Stimulated activated CD4-positive, alpha-beta T cell treated with anti-CD3 and anti-CD28 coated beads, Interleukin-15, amount 100 ng/mL, for 24 hours (primary cell): ENCODE results near the gene RIMBP3B.
"Not testable (repeated sequence)": the region's sequence is repeated elsewhere in the genome, so short reads cannot be mapped to it uniquely, and the experiment has no call there.

ENCODE experiments used
- DNase-seq: peaks from one replicate; pipeline ENCODE4 v3.0.0-alpha.2; 2020

The RIMBP3B gene

DNA sequence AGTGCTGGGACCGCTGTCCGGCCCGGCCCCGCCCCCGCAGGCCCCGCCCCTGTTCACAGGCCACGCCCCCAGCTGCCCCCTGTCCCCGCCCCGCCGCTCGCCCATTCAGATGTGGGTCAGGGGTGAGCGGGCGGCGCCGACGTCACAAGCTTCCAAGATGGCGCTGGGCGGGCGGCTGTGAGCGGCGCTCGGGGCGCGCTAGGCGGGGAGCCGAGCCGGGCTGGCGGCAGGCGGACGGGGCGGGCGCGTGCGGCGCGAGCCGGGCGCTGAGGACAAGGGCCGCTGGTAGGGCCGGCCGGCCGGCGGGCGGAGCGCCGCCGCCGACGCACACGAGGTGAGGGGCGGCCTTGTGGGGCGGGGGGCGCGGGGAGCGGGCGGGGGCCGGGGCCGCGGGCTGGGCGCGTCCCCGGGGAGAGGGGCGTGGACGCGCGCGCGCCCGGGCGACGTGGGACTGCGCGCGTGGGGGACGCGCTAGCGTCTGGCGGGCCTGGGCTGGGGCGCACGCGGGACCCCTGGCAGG is 33.7 kb downstream of the RIMBP3B start, which contains the start of gene HIC2:
Gene HIC2 (plus strand): TSS at position 145 of the 520 bp plus-strand sequence. CDS start 25,461 bp downstream, outside the sequence.
- not testable (repeated sequence) for DNase-seq

DNA sequence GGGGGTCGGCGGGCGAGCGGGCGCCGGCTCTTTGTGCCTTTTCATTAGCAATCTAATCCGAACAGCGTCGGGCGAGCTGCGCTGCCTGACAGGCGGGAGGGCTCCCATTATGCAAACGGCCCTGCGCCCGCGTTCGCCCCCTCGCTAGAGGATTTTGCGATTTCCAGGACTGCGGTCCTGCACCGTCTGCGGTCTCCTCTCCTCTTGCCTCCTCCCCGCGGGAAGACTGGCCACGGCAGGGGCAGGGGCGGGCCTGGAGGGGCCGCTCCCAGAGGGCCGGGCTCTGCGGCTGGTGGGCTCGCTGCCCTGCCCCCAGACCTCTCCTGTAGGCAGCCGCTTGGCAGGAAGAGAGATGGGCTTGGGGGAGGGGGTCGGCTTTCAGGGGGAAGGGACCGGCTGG is 34.3 kb downstream of the RIMBP3B start:
- DNase-seq, result peak; percentile 49

DNA sequence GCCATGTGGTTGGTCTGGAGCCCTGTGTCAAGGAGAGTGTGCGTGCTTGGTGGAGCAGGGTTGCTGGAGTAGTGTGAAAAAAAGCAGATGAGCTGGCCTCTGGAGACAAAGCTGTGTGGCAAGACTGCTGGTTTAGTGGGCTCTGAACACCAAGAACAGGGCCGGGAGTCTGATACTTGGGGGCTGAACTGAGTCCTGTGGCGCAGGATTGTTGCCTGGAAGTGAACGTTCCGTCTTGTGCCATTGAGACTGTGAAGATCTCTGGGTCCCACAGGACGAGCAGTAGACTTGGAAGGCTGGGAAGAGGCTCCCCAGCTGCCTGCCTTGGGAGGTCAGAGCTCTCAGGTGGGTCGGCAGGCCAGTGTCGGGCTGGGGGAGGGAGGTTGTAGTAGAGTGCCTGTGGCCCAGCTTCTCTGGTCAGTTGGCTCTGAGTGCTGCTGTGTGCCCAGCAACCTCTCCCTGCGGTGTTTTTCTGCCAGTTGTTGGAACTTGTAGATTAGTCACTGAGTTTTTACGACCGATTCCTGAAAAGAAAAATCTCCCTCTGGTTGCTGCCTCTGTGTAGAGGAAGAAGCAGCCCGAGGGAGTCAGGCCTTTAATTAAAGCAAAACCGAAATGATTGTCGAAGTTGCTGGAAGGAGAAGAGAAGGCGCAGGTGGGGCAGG is 35.6 kb downstream of the RIMBP3B start:
- not testable (repeated sequence) for DNase-seq

DNA sequence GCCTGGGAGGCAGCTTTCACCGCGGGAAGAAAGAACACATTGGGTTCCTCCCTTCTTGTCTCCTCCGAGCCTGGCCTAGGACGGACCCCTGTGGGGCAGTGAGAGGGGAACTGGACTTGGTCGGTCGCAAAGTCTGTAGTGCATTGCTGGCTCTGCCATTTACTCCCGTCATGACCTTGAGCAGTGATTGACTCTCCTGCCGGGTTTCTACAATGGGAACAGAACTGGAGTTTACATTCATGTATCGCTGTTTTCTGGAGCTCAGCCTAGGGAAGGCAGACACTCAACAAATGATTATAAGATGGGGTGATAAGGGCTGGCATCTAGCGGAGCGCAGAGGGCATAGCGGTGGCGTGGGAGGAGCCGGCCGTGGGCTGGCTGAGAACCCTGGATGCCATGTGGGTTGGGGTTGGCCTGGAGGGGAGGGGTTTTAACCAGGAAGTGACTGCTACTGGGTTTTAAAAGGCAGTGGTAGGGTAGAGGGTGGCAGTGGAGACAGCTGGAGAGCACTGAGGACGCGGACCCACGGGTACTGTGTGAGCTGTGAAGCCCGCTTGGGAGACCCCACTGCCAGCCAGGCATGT is 36.7 kb downstream of the RIMBP3B start:
- DNase-seq, result not testable (repeated sequence)

DNA sequence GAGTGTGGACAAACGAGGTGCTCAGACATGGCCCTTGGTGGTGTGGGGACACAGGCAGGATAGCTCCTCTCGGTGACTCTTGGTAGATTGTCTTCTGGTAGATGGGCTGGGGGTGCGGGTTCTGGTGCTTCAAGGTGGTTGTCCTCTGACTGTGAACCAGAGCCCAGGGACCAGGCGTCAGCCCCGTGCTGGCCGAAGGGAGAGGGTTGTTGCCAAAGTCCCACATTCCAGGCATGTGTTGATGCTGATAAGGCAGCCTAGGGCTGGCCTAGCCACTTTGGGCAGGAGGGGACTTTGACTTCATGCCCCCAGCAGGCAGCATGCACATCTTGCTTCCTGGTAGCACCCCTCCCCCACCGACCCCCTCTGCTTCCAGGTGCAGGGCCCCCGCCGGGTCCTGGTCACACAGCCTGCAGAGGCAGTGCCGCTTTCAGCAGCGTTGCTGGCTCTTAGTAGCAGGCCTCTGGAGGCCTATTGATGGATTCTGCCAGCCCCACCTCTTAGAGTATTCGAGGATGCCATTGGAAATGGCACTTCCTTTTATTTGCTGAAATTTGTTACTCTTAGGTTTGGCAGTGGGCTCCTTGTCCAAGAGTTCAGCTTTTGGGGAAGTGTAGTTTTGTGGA is 40.6 kb downstream of the RIMBP3B start:
- not testable (repeated sequence) for DNase-seq

DNA sequence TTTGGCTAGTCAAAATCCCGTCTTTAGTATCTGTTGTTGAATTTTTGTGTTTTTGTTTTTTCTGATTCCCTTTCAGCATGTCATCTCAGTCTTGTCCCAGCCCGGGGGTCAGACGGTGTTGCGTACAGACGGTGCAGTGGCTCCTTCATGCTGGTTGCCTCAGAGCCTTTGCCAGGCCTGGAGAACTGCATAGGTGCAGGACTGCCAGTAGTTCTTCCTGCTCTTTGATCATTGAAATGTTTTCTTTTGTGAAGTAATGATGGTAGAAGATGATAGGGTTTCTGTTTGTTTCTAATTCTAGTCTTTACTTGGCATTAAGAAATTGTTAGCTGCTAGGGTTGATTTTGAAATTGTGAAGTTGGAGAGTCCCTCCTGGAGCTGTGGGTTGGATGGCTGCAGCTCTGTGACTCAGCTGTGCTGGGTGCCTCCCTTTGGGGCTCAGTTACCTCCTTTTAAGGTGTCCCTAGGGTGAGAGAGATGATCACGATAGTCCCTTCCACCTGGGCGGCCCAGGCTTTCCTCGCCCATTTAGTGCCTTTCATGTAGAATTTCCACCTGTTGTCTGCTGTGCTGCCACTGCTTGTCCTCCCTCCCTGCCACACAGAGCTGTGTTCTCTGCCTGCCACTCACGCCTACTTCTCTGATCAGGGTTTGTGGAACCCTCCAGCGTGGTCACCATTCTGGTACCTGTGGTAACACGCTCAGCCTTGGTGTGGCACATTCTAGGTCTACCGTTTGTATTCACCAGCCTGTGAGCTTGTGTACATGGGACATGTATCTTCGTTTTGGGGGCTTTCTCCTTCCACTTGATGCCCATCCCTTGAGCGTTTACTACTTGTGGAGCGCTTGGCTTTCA is 51.1 kb downstream of the RIMBP3B start:
- DNase-seq, result not testable (repeated sequence)

DNA sequence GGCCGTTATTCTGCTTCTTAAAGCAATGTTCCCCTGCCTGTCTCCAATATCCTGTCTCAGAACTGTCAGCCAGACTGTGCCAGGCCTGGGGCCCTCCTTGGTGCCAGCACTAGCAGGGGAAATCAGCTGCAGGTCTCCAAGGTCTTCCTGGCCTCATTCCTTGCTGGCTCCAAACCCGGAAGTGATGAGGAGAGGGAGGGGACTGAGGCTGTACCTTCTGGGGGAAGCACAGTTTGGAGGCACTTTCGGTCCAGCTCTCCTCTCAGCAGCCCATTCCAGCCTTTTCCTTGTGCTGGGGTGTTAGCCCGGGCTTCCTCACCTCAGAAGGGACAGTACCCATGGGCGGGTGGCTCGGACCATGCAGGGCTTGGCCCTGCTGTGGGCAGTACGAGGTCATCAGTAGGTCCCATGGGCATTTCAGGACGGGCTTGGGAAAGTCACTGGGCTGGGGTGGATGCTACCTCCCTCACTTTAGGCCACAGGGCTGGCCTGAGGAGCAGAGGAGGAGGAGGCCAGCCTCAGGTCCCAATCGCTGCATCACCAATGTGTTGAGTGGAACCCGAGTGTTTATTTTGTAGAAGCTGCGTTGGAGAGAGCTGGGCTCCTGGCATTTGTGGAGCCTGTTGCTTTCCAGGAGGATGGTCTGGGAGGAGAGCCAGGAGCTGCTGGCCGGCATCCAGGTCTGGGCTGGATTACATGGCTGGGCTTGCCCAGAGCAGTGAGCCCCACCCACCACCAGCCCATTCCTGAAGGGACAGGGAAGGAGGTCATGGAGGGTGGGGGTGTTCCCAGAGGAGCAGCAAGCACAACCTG is 52.7 kb downstream of the RIMBP3B start:
- not testable (repeated sequence) for DNase-seq

DNA sequence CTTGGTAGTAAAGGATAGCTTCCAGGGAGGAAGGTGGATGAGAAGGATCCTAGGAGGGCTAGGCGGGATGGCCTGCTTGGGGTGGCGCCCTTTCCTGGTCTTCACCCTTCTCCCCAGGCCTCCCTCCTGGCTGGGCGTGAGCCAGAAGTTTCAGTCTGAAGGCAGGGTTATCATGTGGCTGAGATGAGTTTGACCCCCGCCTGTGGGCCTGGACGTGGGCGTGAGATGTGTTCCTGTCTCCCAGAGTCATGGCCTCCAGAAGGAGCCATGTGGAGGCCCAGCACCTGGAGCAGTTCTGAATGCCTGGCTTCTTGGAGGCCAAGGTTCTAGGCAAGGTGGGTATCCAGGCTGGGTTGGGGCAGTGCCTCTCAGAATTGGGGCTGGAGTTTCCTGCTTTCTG is 54.5 kb downstream of the RIMBP3B start:
- DNase-seq, result not testable (repeated sequence)
